HG03039 (cell line): ENCODE measurements around the gene DUS1L.

Experiments used
- ATAC-seq: cut with Tn5 transposase; IDR thresholded peaks from one replicate; pipeline ENCODE4 v1.9.1; 2021; ENCODE audit warnings: mild to moderate bottlenecking, moderate library complexity; ENCODE audit not compliant: unreplicated experiment

The DUS1L gene

DNA sequence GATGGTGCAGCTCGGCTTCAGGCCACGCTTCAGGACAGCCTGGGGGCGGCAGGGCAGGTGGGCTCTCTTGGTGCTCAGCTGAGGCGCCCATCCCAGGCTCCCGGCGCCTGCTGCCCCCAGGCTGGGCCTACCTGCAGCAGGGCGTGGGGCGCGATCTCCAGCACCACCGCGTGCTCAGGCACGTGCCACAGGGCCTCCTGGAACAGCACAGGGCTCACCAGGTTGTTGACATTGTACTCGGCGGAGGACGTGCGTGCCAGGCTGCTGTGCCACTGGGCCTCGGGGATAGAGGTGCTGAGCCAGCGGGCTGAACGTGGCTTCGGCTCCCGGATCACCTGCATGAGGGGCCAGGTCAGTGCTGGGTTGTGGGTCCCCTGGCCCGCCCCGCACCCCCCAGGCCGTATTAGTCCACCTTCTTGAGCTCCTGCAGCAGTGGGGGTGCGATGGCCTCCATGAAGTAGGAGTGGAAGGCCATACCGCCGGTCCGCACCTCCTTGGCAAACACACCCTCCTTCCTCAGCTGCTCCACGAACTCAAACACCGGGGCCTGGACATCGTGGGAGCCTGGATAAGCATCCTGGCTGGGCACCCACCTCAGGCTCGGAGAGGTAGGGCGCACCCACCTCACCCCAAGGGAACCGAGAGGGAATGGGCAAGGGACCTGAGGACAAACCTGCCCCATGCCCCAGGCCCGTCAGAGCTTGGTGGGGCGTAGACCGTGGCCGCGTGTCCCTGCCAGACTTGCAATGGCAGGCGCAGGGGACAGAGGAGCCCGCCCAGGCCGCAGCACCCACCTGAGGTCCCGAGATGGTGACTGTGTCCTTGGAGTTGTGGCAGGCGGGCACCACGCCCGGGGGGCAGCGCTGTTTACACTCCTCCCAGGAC is 23.5 kb upstream of the DUS1L start:
- no peak for ATAC-seq

DNA sequence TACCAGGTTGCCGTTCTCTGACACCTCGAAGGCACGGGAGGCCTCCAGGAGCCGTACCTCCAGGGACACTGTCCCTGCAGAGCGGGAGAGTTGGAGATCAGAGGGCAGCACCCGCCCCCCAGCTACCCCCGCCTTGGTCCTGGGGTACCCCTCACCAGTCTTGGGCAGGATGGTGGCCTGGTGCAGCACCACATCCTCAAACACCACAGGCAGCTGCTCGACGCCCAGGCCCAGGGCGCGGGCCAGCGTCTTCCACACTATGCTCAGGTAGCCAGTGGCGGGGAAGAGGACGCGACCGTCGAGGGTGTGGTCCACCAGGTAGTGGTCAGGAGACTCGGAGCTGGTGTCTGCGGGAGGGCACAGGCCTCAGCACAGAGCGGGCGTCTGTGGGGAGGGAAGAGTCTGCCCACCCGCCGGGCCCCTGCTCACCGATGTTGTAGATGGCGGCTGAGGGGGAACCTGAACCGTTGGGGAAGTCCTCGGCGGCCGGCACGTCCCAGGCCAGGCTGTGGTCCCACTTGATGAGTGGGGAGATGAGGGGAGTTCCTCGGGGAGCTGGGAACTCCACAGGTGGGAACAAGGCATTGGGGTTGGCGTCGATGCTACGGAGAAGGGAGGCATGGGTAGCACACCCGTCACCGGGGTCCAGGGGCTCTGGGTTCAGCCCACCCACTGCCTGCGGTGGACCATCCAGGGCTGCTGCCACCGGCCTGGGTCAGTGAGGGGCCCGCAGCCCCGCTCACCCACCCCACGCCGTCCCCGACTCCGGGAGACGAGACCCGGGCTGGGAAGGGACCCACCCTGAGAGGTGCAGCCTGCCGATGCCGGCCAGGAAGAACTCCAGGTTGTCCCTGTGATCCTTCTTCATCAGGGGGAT is 22.6 kb upstream of the DUS1L start:
- no peak for ATAC-seq

DNA sequence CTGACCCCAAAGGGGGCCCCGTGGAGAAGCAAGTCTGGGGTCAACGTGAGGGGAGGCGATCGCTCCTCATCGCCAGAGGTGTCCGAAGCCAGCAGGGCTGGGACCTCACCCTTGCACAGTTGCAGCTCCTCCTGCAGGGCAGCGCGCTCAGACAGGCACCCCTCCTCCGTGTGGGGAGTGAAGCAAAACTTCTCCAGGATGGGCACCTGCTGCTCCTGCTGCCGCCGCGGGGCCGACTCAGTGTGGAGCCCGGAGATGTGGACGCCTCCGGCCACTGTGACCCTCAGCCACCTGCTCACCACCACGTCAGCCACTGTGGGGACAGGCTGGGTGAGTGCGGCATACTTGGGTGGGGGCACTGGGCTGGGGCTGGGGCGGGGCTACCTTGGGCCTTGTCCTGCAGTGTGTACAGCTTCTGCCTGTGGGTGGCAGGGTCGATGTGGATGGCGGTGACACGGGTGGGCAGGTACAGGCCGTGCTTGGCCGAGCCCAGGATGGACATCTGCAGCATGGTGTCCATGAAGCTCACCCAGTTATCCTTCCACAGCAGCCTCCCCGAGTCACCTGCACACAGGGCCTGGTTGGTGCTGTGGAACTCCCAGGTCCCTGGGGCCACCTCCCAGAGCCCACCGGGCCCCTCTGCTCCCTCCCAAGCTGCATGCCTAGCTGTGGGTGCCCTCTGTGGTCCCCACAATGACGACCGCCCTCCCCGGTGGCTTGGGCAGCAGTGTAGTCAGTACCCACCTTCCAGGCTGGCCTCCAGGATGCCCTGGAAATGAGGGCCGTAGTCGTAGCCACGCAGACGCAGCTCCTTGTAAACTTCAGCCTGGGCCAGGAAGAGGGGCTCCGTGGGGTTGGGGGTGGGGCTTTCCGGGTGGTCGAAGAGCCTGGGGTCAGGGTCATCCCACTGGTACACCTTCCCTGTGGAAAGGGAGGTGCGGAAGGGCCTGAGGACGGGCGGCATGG is 21.6 kb upstream of the DUS1L start:
- ATAC-seq = no peak

DNA sequence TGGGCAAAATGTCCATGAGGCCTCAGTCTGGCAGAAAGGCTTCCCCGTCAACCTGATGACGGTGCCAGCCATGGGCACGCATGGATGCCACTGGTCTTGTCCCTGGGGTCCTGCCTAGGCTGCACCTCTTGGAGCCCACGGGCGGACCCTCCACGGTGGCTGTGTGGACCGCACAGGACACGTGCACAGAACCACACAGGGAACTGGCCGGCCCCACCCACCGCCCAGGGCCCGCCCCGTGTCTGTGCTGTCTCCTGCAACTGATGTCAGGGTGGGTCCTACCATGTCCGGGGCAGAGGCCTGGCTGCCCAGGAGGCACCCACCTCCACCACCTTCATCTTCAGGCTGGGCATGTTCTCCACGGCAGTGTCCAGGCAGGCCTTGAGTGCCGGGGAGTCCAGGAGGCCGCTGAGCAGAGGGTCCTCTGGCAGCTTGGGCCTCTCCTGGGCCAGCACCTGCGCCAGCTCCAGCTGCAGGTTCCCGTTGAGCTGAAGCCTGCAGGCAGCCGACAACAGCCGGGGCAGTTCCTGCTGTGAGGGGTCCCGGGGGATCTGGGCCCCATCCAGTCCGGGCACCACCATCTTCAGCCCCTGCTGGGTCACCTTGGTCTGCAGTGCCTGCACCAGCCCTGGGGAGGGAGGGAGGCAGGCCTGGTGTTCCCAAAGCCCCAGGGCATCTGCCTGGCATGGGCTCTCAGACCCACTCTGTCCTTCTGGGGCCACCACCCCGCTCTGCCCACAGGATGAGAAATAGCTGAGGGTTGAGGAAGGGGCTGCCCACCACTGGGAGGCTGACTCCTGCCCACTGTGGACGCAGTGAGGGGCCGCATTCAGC is 20.5 kb upstream of the DUS1L start:
- no peak for ATAC-seq

DNA sequence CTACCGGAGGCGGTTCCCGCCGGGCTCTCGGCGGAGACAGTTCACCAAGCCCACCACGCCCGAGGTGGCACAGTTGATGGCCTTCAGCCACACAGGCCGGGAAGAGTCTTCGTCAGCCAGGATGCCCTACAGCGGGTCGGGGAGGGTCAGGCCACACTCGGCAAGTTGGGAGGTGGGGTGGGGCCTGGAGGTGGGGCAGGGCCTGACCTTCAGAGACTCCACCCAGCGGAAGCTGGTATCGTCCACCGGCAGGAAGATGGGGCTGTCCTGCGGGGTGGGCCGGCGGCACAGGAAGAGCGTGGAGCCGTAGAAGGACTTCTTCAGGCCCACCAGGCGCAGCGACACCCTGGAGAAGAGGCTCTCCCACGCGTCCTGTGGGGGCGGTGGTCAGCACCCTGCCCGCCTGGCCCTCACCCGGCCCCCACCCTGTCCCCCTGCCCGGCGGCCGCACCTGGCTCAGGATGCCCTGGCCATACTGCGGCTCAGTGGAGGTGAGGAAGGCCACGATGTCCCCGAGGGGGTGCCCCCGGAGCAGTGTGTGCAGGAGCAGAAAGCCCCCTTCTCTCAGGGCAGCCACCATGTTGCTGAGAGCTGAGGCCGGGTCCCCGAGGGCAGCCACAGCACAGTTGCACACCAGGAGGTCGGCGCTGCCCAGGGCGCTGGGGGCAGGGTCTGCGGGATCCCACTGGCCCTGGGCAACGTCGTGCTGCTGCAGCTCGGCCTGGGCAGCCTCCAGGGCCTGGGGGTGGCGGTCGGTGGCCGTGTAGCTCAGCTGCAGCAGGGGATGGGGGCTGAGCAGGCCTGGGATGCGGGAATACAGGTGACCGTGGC is 19.6 kb upstream of the DUS1L start:
- no peak for ATAC-seq

DNA sequence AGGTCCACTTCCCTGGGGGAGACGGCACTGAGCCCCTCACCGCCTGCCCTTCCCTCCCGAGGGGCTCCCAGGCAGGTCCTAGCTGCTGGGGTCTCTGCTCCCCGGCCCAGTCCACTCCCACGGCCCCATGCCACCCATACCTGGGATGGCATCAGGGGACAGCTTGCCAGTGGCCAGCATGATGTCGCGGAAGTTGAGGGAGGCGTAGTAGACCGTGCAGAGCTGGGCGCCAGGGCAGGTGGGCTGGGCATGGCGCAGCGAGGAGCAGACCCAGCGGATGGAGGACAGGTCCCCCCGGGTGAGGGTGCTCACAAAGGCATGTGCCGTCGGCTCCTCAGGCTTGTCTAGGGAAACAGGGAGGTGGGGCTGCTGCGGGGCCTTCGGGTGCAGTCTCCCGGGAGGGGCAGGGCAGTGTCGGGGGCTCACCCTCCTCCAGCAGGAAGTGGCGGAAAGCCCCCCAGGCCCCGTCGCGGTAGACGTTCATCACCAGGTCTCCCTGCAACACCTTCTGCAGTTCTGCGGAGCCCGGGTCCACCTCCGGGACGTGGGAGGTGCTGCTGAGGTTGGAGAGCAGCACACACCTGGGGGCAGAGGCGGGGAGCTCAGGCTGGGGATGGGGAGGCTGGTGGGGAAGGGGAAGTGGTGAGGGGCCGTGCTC is 18.9 kb upstream of the DUS1L start:
- ATAC-seq = no peak

DNA sequence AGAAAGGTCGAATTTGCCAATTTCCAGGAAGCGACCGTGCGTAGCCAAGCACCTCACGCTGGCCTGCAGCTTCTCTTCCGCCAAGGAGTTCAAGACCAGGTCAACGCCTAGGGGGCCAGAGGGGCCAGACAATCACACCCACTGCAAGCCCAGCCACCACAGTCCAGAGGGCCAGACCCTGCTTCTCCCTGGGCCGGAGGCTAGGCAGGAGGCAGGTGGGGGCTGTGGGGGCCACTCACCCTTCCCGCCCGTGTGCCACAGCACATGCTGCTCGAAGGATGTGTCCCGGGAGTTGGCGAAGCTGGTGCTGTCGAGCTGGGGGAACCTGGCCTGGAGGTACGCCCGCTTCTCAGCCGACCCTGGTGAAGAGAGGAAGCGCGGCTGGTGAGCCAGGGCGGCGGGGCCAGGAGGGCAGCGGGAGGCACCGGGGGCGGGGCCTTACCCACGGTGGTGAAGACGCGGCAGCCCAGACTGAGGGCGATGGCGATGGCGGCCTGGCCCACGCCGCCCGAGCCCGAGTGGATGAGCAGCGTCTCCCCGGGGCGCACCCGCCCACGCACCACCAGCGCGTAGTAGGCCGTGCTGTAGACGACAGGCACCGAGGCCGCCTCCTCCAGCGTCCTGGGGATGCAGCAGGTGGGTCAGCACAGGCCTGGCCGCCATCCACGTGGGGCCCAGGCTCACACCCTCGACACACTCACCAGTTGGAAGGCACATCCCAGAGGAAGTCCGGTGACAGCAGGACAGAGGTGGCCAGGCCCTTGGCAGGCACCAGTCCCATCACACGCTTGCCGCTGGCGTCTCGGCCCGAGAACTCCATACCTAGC is 18.1 kb upstream of the DUS1L start:
- no peak for ATAC-seq

DNA sequence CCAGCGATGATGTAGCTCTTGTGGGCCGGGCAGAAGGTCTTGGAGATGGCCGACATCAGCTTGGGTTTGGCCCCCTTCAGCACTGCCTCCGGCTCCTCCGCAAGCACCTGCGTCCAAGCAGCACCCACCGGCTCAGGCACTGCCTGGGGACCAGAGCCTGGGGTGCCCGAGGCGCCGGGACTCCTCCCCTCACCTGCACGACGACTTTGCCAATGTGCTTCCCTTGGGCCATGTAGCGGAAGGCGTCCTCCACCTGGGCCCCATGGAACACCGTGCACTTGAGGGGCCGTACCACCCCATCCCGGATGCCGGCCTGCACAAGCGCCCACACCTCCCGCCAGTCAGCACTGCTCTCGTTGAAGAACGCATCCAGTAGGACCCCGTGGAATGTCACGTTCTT is 17.4 kb upstream of the DUS1L start:
- ATAC-seq = no peak

DNA sequence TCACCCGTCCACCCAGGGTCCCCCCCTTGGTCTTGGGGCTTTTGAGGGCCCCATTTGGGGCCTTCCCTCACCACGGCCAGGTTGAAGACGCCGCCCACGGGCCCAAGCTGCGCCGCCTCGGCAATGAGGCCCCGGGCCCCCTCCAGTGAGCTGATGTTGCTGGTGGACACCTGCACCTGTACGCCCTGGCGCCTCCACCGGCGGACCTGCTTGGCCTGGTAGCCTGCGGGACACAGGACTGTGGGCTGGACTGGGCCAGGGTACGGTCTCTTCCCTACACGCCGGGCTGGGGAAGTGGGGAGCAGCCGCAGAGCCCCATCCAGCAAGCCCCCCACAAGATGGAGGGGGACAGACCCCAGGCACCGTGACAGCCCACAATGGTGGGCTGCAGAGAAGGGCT is 16.9 kb upstream of the DUS1L start:
- ATAC-seq = no peak

DNA sequence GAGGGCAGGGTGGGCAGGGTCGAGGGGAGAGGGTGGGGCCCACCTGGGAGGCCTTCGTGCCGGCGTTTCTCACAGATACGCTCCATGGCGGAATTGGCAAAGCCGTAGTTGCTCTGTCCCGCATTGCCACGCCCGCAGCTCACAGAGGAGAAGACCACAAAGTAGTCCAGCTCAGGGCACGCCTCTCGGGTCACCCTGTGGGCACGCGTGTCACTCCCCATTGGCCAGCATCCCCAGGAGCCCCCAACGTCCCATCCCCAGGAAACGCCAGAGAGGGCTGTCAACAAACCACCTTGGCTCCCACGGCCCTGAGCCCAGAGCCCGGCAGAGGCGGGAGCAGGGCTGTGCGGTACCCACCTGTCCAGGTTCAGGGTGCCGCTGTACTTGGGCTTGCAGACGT is 16.4 kb upstream of the DUS1L start:
- no peak for ATAC-seq

DNA sequence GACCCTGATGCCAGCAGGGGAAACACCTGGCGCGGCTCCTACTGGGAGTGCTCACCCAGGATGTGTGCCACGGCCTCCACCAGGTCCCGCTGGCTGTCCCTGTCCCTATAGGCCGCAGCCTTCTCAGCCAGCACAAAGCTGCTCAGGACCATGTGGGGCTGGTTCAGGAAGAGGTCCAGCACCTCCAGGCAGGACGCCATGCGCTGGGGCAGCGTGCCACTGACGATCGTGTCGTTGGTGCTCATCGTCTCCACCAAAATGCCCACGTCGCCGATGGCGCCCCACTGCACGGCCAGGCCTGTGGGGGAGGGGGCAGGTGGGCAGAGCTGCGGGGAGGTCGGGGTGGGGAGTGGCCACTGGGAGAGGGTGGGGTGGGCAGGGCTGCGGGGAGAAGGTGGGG is 15.9 kb upstream of the DUS1L start:
- no peak for ATAC-seq

DNA sequence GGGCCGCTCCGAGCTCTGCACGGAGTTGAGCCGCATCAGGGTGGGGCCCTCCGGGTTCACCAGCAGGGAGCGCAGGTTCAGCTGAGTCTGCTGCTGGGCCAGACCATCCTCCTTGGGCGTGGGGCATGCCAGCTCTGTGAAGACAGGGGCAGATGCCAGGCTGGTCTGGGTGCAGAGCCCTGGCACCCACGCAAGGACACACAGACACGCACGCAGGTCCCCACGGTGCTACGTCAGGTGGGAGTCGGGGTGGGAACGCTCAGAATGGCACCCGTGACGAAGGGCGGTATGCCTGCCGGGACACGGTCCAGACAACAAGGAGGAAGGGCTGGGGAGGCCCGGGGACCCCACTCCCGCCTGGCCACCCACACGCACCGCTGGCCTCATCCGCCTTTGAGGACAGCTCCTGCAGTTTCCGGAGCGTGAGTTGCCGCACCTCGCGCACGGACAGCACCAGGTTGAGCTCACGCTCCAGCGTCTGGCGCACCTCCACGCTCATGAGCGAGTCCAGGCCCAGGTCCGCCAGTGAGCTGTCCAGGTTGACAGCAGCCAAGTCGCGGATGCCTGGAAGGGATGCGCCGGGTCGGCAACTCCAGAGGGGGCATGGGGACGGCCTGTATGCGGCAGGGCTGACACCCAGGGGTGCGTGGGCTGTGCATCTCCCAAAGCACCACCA is 15.3 kb upstream of the DUS1L start:
- no peak for ATAC-seq

DNA sequence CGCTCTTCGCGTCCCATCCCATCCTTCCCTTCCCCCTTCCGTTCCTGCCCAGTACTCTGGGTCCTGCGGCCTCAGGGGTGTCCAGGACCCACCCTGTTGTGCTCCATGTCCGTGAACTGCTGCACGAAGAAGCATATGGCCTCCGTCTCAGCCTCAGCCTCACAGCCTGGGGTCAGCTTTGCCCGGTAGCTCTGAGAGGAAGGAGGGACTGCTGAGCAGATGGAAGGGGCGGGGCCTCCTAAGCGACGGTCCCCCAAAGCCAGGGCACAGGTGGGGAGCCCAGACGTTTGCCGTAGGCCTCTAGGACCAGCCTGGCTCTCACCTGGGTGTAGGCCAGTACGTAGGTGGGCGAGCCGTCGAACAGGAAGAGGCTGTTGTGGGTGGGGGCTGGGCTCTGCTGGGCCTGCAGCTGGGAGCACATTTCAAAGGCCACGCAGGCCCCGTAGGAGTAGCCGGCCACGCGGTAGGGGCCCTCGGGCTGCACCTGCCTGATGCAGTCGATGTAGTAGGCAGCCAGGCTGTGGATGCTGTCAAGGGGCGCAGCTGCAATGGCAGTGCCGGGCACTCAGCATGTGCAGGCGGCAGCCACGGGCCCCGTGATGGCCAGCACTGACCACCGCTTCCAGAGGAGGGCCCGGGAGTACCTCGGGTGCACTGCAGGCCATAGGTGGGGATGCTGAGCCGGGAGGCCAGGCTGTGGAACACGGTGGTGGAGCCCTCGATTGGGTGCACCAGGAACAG is 14.6 kb upstream of the DUS1L start:
- ATAC-seq = no peak

DNA sequence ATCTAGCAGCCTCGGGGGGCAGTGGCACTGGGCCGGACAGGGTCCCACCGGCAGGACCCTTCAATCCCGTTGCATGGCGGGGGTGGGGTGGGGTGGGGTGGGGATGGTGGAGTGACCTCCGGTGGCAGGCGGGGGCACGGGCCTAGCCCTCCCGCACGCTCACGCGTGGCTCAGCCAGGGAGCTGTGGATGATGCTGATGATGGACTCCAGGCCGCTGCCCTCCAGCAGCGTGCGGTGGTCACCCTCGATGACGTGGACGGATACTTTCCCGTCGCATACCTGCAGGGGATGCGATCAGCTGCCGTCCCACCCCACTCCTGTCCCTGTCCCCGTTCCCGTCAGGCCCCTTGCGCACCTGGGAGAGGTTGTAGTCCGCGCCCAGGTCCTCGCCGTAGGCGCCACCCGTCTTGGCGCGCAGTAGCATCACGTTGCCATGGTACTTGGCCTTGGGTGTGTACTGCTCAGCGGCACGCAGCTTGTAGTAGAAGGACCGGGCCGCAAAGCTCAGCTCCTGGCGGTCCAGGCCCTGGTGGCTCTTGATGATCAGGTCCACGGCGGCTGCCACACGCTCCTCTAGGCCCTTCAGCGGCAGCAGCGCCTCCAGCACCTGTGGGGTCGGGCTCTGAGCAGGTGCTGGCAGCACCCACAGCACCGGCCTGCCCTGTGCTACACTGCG is 13.5 kb upstream of the DUS1L start:
- no peak for ATAC-seq

DNA sequence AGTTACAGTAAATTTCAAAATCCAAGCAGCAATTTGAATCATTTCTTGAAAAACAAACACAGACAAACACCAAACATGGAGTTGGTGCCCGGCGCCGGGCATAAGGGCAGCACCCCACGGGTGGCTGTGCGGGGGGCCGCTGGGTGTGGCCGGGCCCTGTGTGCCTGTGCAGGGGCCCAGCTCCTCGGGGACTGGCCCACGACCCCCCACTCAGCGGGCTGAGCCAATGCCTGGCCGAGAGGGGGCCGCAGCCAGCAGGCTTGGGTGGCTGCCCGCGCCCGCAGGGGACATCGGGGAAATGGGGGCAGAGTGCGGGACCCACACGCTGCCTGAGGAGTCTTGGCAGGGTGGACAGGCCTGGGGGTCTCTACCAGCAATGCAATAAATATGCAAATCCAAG is 12.8 kb upstream of the DUS1L start:
- no peak for ATAC-seq
